SU-DHL-6 (cell line): ENCODE results near the gene SEMA5A.

Experiments
- H2AFZ ChIP-seq: fragments of 200-600 bp; sonication (generic); 2 replicates; pipeline ENCODE4 v1.6.1; 2014; ENCODE audit warnings: low read depth, mild to moderate bottlenecking, moderate library complexity, mixed read lengths, antibody characterized with exemption, low read length; ENCODE audit not compliant: severe bottlenecking
- H3F3A ChIP-seq: fragments of 200-600 bp; shearing (Covaris generic); 2 replicates; pipeline ENCODE4 v1.6.0; 2016; ENCODE audit warnings: antibody characterized with exemption, mild to moderate bottlenecking; ENCODE audit not compliant: insufficient read depth
- H3K27ac ChIP-seq: fragments of 200-600 bp; sonication (generic); 2 replicates; pipeline ENCODE4 v1.5.1; 2016; ENCODE audit warnings: low read depth, mild to moderate bottlenecking, low read length, moderate library complexity, mixed read lengths
- H3K27me3 ChIP-seq: fragments of 200-600 bp; sonication (generic), shearing (Covaris generic); 2 replicates; pipeline ENCODE4 v1.6.0; 2014; ENCODE audit warnings: mild to moderate bottlenecking, low read length
- H3K36me3 ChIP-seq: fragments of 200-600 bp; sonication (generic); 2 replicates; pipeline ENCODE4 v1.6.1; 2014; ENCODE audit warnings: mild to moderate bottlenecking, low read length, mixed read lengths
- H3K4me2 ChIP-seq: fragments of 300-600, 200-600 bp; shearing (Covaris generic), sonication (generic); 2 replicates; pipeline ENCODE4 v1.6.0; 2014; ENCODE audit warnings: low read length, low read depth, mild to moderate bottlenecking; ENCODE audit not compliant: poor library complexity, severe bottlenecking
- H3K4me3 ChIP-seq: fragments of 200-600 bp; sonication (generic); 2 replicates; pipeline ENCODE4 v1.5.1; 2014; ENCODE audit warnings: antibody characterized with exemption, low read length, mild to moderate bottlenecking, mixed read lengths; ENCODE audit not compliant: insufficient read depth, poor library complexity, severe bottlenecking
- H3K79me2 ChIP-seq: fragments of 200-600 bp; sonication (generic); 2 replicates; pipeline ENCODE4 v1.6.1; 2014; ENCODE audit warnings: mild to moderate bottlenecking, low read length, moderate library complexity; ENCODE audit not compliant: insufficient read depth
- H3K9ac ChIP-seq: fragments of 200-600 bp; sonication (generic); 2 replicates; pipeline ENCODE4 v1.7.0; 2014; ENCODE audit warnings: mild to moderate bottlenecking, low read length
- H3K9me2 ChIP-seq: fragments of 200-600 bp; sonication (generic); replicated peaks from 2 replicates; pipeline ENCODE4 v1.6.1; 2014; ENCODE audit warnings: low read length; ENCODE audit not compliant: insufficient read depth
- H3K9me3 ChIP-seq: fragments of 200-600 bp; sonication (generic); 2 replicates; pipeline ENCODE4 v1.6.1; 2014; ENCODE audit warnings: low read length, mixed read lengths; ENCODE audit not compliant: insufficient read depth
- H4K20me1 ChIP-seq: fragments of 200-600 bp; sonication (generic); 2 replicates; pipeline ENCODE4 v1.6.1; 2014; ENCODE audit warnings: low read depth, mild to moderate bottlenecking, antibody characterized with exemption, low read length, moderate library complexity, mixed read lengths
- EZH2phosphoT487 ChIP-seq: fragments of 200-600 bp; sonication (generic), shearing (Covaris generic); conservative IDR thresholded peaks from 2 replicates; pipeline ENCODE4 v1.6.1; 2018; ENCODE audit warnings: mild to moderate bottlenecking, antibody characterized with exemption, low read length, moderate library complexity, mixed read lengths
- TF ChIP-seq, protein P1 (sequence below): fragments of 200-600 bp; sonication (generic); IDR thresholded peaks from one replicate; pipeline ENCODE4 v1.5.1; 2017; ENCODE audit warnings: antibody characterized with exemption, mild to moderate bottlenecking, low read length, moderate library complexity; ENCODE audit not compliant: insufficient read depth, poor library complexity, severe bottlenecking

SEMA5A gene

DNA sequence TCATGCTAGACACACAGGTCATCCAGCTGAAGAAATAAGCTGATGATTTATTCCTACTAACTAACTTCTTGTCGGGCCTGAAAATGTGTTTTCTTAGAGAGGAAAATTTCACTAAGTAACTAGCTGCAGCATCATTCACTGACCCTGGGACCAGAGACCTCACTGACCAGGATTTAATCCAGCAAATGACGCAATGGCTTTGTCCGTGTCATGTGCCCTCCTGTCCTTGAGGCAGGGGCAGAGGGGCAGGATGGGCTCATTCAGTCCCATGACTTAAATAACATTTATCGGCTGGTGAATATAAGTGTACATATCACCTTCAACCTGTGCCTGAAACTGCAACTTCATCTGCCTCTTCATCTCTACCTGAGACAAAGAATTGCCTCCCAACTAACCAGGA, 154.8 kb downstream of the SEMA5A start:
- TF ChIP-seq, protein P1, sequence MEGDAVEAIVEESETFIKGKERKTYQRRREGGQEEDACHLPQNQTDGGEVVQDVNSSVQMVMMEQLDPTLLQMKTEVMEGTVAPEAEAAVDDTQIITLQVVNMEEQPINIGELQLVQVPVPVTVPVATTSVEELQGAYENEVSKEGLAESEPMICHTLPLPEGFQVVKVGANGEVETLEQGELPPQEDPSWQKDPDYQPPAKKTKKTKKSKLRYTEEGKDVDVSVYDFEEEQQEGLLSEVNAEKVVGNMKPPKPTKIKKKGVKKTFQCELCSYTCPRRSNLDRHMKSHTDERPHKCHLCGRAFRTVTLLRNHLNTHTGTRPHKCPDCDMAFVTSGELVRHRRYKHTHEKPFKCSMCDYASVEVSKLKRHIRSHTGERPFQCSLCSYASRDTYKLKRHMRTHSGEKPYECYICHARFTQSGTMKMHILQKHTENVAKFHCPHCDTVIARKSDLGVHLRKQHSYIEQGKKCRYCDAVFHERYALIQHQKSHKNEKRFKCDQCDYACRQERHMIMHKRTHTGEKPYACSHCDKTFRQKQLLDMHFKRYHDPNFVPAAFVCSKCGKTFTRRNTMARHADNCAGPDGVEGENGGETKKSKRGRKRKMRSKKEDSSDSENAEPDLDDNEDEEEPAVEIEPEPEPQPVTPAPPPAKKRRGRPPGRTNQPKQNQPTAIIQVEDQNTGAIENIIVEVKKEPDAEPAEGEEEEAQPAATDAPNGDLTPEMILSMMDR: no peak
- no peak for TF ChIP-seq EZH2phosphoT487
- Histone ChIP-seq H3K27me3 (no peaks in the 10 kb centered on the region), H3K4me2 (no peak overlapping the region), H3K9me2 (no peaks in the 10 kb centered on the region), H3K9ac (no peak overlapping the region), H2AFZ (no peak overlapping the region), H3K27ac (no peak overlapping the region), H3K36me3 (no peaks in the 10 kb centered on the region), H3K4me3 (no peak overlapping the region), H3K9me3 (no peaks in the 10 kb centered on the region), H3F3A (no peaks in the 10 kb centered on the region), H3K79me2 (no peaks in the 10 kb centered on the region), H4K20me1 (no peaks in the 10 kb centered on the region)

DNA sequence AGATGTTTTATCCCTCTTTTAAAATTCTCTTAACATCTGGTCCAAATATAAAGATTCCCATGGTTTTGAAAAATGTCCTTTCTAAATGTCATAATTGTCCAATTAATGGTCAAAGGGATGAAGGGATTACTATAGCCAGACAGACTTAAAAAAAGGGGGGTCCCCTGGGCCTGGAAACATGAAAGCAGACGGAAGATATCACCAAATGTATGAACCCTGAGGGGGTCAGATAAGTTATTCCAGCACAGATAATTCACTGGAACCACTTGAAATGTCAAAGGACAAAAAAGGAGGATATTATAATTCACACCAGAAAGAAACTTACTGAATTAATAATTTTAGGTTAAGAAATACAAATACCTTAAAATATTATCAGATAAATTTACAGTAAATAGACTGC, 155.8 kb downstream of the SEMA5A start:
- Histone ChIP-seq H3K36me3 (no peaks in the 10 kb centered on the region), H3K4me2 (no peak overlapping the region), H4K20me1 (no peaks in the 10 kb centered on the region), H3K27ac (no peak overlapping the region), H2AFZ (no peak overlapping the region), H3K9me2 (no peaks in the 10 kb centered on the region), H3K9me3 (no peaks in the 10 kb centered on the region), H3K27me3 (no peaks in the 10 kb centered on the region), H3F3A (no peaks in the 10 kb centered on the region), H3K4me3 (no peak overlapping the region), H3K9ac (no peak overlapping the region), H3K79me2 (no peaks in the 10 kb centered on the region)
- no peak for TF ChIP-seq EZH2phosphoT487
- TF ChIP-seq, protein P1: no peak

DNA sequence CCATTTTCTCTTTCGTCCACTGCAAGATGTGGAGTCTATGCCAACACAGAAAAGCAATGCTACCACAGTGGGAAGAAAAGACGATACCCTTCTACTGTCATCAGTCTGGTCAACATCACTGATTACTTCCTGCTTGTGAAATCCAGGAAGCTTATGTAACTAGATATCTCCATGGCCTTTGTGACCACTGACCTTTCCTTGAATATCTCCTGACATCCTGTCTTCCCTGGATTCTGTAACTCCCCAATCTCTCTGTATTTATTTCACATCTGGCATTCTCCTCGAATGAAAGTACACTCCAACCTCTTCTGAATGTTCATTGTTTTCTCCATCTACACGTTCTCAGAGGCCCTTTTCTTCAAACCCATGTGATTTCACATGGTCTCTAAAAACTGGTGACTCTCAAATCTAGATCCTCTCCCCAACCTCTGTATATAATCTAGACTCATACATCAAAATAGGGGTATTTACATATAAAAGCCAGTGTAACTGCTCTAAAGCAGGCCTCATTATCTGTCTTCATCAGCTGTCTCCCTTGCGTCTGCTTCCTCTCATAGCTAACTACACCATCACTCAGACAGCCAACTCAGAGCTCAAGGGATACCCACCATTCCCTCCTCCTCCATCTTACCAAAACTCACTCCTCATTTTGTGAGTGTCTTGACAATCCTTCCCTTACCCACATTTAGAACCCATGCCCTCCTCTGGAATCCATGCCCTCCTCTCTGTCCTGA, 156.8 kb downstream of the SEMA5A start:
- Histone ChIP-seq H3K9ac (no peak overlapping the region), H2AFZ (no peak overlapping the region), H3K27me3 (no peaks in the 10 kb centered on the region), H3K4me2 (no peak overlapping the region), H3K9me2 (no peaks in the 10 kb centered on the region), H3K9me3 (no peaks in the 10 kb centered on the region), H4K20me1 (no peaks in the 10 kb centered on the region), H3K79me2 (no peaks in the 10 kb centered on the region), H3K27ac (no peak overlapping the region), H3K36me3 (no peaks in the 10 kb centered on the region), H3F3A (no peaks in the 10 kb centered on the region), H3K4me3 (no peak overlapping the region)
- no peak for TF ChIP-seq EZH2phosphoT487
- TF ChIP-seq, protein P1: no peak
